ENCODE data around the gene URB2. TPM values are rescaled to one million over a fixed set of nuclear protein-coding genes. Genes with fewer than 3 reads are reported as not detected.

The URB2 gene
- total RNA-seq, 6 donors from 2014 or later: 3.4 to 26.2 (median 7.2) TPM

- DNase-seq: peak in 1 of 2 donors; percentile 68
- H3K27ac ChIP-seq: peak overlapping the region in 2 of 4 donors; percentile 39 to 44
Observed at GRCh38 chr1:229582011-229582694, 43.9 kb upstream of the URB2 start.

GRCh38 chr1:229582715-229583114, 43.3 kb upstream of the URB2 start:
- TF ChIP-seq POLR2A (IDR thresholded peaks at IDR 0.05) (no peak), CTCF (IDR thresholded peaks at IDR 0.05) (no peak)
- Histone ChIP-seq H3K4me1 (peaks cover 4 to 25% (median 13%) of the 10 kb centered on the region in 4 donors), H3K4me3 (no peak overlapping the region), H3K27ac (peak overlapping the region in 1 of 4 donors; percentile 39), H3K27me3 (no peaks in the 10 kb centered on the region), H3K36me3 (no peaks in the 10 kb centered on the region), H3K9me3 (no peaks in the 10 kb centered on the region)
- 97% methylated on average over 4 of the region's 4 CpGs for WGBS, 2 donors
- ATAC-seq (ENCODE audit: low FRiP score in 2 of 2): no peak
- no peak for DNase-seq

More at GRCh38 chr1:229582011-229582694, 43.9 kb upstream of the URB2 start:
- H3K4me1 ChIP-seq: peaks cover 4 to 25% (median 13%) of the 10 kb centered on the region in 4 donors
- H3K27me3 ChIP-seq: no peaks in the 10 kb centered on the region
- WGBS, 2 donors: 24 to 29% methylated on average over 11 of the region's 11 CpGs
- H3K4me3 ChIP-seq: no peak overlapping the region
- no peak for TF ChIP-seq EP300 (IDR thresholded peaks at IDR 0.05)
- no peak for TF ChIP-seq CTCF (IDR thresholded peaks at IDR 0.05)
- TF ChIP-seq POLR2AphosphoS5 (IDR thresholded peaks at IDR 0.05): no peak
- TF ChIP-seq POLR2A (IDR thresholded peaks at IDR 0.05): no peak
- no peaks in the 10 kb centered on the region for H3K9me3 ChIP-seq
- ATAC-seq (ENCODE audit: low FRiP score in 2 of 2): peak; percentile 64 to 80
- no peaks in the 10 kb centered on the region for H3K36me3 ChIP-seq

- no peak overlapping the region for H3K27ac ChIP-seq
- H3K4me3 ChIP-seq: no peak overlapping the region
- DNase-seq (no peak), ATAC-seq (ENCODE audit: low FRiP score in 2 of 2) (no peak)
- no peak for TF ChIP-seq EP300 (IDR thresholded peaks at IDR 0.05)
- no peak for TF ChIP-seq CTCF (IDR thresholded peaks at IDR 0.05)
- no peak for TF ChIP-seq POLR2A (IDR thresholded peaks at IDR 0.05)
- no peak for TF ChIP-seq POLR2AphosphoS5 (IDR thresholded peaks at IDR 0.05)
- H3K27me3 ChIP-seq: no peaks in the 10 kb centered on the region
- H3K9me3 ChIP-seq: no peaks in the 10 kb centered on the region
- no peaks in the 10 kb centered on the region for H3K36me3 ChIP-seq
- H3K4me1 ChIP-seq: peaks cover 4 to 12% (median 8%) of the 10 kb centered on the region in 4 donors
- 77 to 79% methylated on average over 2 of the region's 2 CpGs for WGBS, 2 donors
Observed at GRCh38 chr1:229585338-229585737, 40.7 kb upstream of the URB2 start.

- no peaks in the 10 kb centered on the region for H3K9me3 ChIP-seq
- H3K4me3 ChIP-seq: no peak overlapping the region
- no peaks in the 10 kb centered on the region for H3K4me1 ChIP-seq
- no peak for DNase-seq
- TF ChIP-seq CTCF (IDR thresholded peaks at IDR 0.05): no peak
- no peak for TF ChIP-seq EP300 (IDR thresholded peaks at IDR 0.05)
- no peak for TF ChIP-seq POLR2AphosphoS5 (IDR thresholded peaks at IDR 0.05)
- ATAC-seq (ENCODE audit: low FRiP score in 2 of 2): no peak
- H3K27me3 ChIP-seq: no peaks in the 10 kb centered on the region
- no peak overlapping the region for H3K27ac ChIP-seq
- peaks cover 0 to 31% (median 20%) of the 10 kb centered on the region in 4 donors for H3K36me3 ChIP-seq
- 95 to 98% methylated on average over 5 of the region's 5 CpGs for WGBS, 2 donors
Observed at GRCh38 chr1:229590119-229590518, 35.9 kb upstream of the URB2 start.

- Histone ChIP-seq H3K9me3 (no peaks in the 10 kb centered on the region), H3K27ac (no peak overlapping the region), H3K4me1 (peaks cover 0 to 4% (median 3%) of the 10 kb centered on the region in 4 donors), H3K36me3 (peaks cover 0 to 31% (median 20%) of the 10 kb centered on the region in 4 donors), H3K4me3 (no peak overlapping the region), H3K27me3 (no peaks in the 10 kb centered on the region)
- WGBS, 2 donors: 91 to 95% methylated on average over 12 of the region's 12 CpGs
- no peak for TF ChIP-seq POLR2A (IDR thresholded peaks at IDR 0.05)
- ATAC-seq (ENCODE audit: low FRiP score in 2 of 2) (no peak), DNase-seq (peak in 1 of 2 donors; percentile 36)
Observed at GRCh38 chr1:229593800-229594199, 32.2 kb upstream of the URB2 start.
